ENCODE results near the gene EGFL7.

EGFL7 gene

DNA sequence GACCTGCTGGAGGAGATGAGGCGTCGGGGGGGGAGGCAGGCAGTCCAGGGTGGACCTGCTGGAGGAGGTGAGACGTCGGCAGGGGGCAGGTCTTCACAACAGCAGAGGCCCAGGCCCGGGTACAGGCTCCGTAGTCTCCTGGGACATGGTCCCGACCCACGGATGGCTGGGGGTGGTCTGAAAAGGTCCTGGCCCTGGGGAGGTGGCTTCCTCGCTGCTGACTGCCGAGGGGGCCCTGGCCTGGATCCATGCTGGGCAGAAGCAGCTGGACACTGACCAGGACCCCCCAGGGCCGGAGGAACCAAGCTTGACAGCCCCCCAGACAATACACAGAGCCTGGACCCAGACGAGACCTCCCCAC, 8.5 kb downstream of the EGFL7 start:
- ChIA-PET CTCF (interaction anchor here (0.8 to 2.8 kb wide), 21 partner anchors 7 to 213 kb away, joined by 3 to 48 read pairs (median 5); partner anchors contain the start of gene AGPAT2), POLR2A (no interaction called here)
- DNase-seq (ENCODE audit: low read depth, low spot score) = no peak
- TF ChIP-seq, protein P1, sequence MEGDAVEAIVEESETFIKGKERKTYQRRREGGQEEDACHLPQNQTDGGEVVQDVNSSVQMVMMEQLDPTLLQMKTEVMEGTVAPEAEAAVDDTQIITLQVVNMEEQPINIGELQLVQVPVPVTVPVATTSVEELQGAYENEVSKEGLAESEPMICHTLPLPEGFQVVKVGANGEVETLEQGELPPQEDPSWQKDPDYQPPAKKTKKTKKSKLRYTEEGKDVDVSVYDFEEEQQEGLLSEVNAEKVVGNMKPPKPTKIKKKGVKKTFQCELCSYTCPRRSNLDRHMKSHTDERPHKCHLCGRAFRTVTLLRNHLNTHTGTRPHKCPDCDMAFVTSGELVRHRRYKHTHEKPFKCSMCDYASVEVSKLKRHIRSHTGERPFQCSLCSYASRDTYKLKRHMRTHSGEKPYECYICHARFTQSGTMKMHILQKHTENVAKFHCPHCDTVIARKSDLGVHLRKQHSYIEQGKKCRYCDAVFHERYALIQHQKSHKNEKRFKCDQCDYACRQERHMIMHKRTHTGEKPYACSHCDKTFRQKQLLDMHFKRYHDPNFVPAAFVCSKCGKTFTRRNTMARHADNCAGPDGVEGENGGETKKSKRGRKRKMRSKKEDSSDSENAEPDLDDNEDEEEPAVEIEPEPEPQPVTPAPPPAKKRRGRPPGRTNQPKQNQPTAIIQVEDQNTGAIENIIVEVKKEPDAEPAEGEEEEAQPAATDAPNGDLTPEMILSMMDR (IDR thresholded peaks at IDR 0.05; ENCODE audit: insufficient read depth, low read length, missing control alignments) = no peak
- no peak overlapping the region for H3K4me3 ChIP-seq (ENCODE audit: low read depth, low read length)

DNA sequence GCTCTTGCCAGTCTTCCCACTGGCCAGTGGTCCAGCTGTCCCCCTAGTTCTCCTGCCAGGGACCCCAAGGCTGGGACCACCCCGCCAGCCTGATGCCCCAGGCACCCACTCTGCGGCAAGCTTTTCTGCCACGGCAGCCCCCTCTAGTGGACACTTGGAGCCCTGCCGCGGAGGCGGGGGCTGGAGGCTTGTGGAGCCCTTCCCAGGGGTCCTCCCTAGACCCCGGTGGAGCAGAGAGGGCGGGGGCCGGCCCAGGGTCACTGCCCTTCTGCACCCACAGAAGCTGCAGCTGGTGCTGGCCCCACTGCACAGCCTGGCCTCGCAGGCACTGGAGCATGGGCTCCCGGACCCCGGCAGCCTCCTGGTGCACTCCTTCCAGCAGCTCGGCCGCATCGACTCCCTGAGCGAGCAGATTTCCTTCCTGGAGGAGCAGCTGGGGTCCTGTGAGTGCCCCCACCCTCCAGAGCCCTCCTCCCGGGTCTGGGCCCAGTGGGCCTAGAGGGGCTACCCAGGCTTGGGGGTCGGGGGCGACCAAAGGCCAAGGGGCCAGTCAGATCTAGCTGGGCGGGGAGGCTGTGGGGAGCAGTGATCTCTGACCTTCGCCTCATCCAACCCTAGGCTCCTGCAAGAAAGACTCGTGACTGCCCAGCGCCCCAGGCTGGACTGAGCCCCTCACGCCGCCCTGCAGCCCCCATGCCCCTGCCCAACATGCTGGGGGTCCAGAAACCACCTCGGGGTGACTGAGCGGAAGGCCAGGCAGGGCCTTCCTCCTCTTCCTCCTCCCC, 9.1 kb downstream of the EGFL7 start:
- H3K4me3 ChIP-seq (ENCODE audit: low read depth, low read length) = no peak overlapping the region
- ChIA-PET POLR2A (interaction anchor here (0.5 kb wide), 1 partner anchor 10 kb away, joined by 3 read pairs; no protein-coding TSS in a partner anchor), CTCF (interaction anchor here (0.8 to 2.8 kb wide), 27 partner anchors 8 to 214 kb away, joined by 3 to 48 read pairs (median 5); partner anchors contain the start of gene AGPAT2)
- DNase-seq (ENCODE audit: low read depth, low spot score) = no peak
- TF ChIP-seq, protein P1 (IDR thresholded peaks at IDR 0.05; ENCODE audit: insufficient read depth, low read length, missing control alignments) = peak; percentile 88

DNA sequence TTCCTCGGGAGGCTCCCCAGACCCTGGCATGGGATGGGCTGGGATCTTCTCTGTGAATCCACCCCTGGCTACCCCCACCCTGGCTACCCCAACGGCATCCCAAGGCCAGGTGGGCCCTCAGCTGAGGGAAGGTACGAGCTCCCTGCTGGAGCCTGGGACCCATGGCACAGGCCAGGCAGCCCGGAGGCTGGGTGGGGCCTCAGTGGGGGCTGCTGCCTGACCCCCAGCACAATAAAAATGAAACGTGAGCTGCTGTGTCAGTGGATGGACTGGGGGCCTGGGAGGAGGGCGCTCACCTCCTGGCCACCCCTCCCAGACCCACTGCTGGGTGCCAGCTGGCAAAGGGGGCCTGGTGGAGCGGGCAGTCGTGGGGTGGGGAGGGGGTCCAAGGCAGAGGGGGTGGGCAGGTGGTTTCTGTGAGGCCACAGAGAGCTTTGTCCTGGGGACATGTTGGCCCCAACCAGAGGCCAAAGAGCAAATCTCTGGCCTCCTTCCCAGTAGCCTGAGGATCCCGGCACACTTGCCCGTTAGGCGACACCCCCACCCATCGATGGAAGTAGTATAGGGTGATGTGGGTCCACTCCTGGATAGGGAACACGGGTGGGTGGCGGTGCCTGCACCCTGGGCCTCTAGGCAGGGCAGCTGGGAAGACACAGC, 9.8 kb downstream of the EGFL7 start:
- CTCF ChIA-PET = interaction anchor here (0.9 to 2.8 kb wide), 23 partner anchors 9 to 202 kb away, joined by 3 to 48 read pairs (median 5); partner anchors contain the start of gene AGPAT2
- TF ChIP-seq, protein P1 (IDR thresholded peaks at IDR 0.05; ENCODE audit: insufficient read depth, low read length, missing control alignments) = no peak
- H3K4me3 ChIP-seq (ENCODE audit: low read depth, low read length) = no peak overlapping the region
- POLR2A ChIA-PET = interaction anchor here (0.5 kb wide), 1 partner anchor 10 kb away, joined by 3 read pairs; no protein-coding TSS in a partner anchor
- DNase-seq (ENCODE audit: low read depth, low spot score) = no peak

GRCh38 chr9:136673088-136673974, 10.6 kb downstream of the EGFL7 start:
- POLR2A ChIA-PET = no interaction called here

DNA sequence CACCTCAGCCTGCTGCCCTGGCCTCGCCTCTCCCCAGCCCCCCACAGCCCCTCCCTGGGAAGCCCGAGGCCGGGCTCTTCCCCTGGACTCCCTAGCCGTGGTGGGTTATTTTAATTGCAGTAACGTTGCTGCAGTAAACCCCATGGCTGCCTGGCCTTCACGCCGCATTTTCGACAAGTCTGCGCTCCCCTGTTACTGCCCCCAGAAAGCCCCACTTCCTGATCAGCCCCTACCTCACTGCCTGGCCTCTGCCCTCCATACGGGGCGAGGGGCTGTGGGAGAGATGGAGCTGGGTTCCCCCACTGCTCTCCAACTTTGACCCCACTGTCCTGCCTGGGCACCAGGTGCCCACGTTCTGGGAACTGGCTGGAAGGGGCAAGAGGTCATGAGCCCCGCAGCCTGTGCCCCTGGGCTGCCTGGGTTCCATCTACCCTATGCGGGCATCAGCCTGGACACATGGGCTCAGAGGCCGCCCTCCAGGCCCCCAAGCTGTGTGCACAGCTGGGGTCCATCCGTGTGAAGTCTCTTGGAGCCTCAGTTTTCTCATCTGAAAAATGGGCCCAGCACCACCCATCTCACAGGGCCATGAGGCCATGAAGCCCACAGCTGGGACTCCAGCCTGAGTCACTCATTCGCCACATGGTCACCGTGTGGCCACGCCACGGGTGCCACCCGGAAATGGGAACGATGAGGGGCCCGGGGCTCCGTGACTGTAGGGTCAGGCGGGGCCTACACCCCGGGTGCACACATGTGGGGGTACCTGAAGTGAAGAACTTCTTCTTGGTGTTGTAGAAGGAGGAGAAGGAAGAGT, 11.5 kb downstream of the EGFL7 start:
- POLR2A ChIA-PET = interaction anchor here (1.1 kb wide), 1 partner anchor 54 kb away, joined by 3 read pairs; no protein-coding TSS in a partner anchor
- CTCF ChIA-PET = interaction anchor here (1.0 to 2.8 kb wide), 7 partner anchors 9 to 189 kb away, joined by 3 to 21 read pairs (median 4); partner anchors contain the start of gene AGPAT2
- DNase-seq (ENCODE audit: low read depth, low spot score) = no peak
- TF ChIP-seq, protein P1 (IDR thresholded peaks at IDR 0.05; ENCODE audit: insufficient read depth, low read length, missing control alignments) = no peak
- no peak overlapping the region for H3K4me3 ChIP-seq (ENCODE audit: low read depth, low read length)

More at GRCh38 chr9:136673088-136673974, 10.6 kb downstream of the EGFL7 start:
- TF ChIP-seq, protein P1 (IDR thresholded peaks at IDR 0.05; ENCODE audit: insufficient read depth, low read length, missing control alignments) = no peak
- DNase-seq (ENCODE audit: low read depth, low spot score) = no peak
- H3K4me3 ChIP-seq (ENCODE audit: low read depth, low read length) = no peak overlapping the region
- CTCF ChIA-PET = interaction anchor here (0.9 to 2.8 kb wide), 15 partner anchors 9 to 188 kb away, joined by 3 to 48 read pairs (median 5); partner anchors contain the start of gene AGPAT2
